ENCODE data around the gene KLF2. TPM values are rescaled to one million over a fixed set of nuclear protein-coding genes. Genes with fewer than 3 reads are reported as not detected.

Gene KLF2
- total RNA-seq, result 3.3 and 19.2 TPM in 2 replicates
- polyA plus RNA-seq, result 6.7 and 11.5 TPM in 2 replicates
- 27.0 and 30.4 TPM in 2 replicates for polyA plus RNA-seq (2012)
- polyA minus RNA-seq (ENCODE audit: low replicate concordance), result 7.7 and 14.6 TPM in 2 replicates

- peaks cover 8% of the 10 kb centered on the region for H3K4me1 ChIP-seq (ENCODE audit: control insufficient read depth, extremely low read depth, insufficient read depth, low read length)
- H3K79me2 ChIP-seq (ENCODE audit: control insufficient read depth, insufficient read depth, low read length), result peaks cover 22% of the 10 kb centered on the region
- TF ChIP-seq EZH2 (IDR thresholded peaks at IDR 0.05; ENCODE audit: low read length, missing control alignments) (no peak), CTCF (conservative IDR thresholded peaks at IDR 0.05 in 1 of 2, IDR thresholded peaks at IDR 0.05 in 1 of 2; ENCODE audit: low read depth in 1 of 2, low read length in 2 of 2) (no peak)
- DNase-seq (ENCODE audit: low read depth in 2 of 2), result peak; percentile 87 to 93
- no peaks in the 10 kb centered on the region for H3K9me3 ChIP-seq (ENCODE audit: control insufficient read depth, insufficient read depth, low read depth, low read length)
- H3K4me3 ChIP-seq (replicated peaks in 1 of 4; ENCODE audit: control extremely low read depth in 1 of 4, insufficient read depth in 1 of 4, low read depth in 3 of 4, low read length in 4 of 4), result peak within 1 kb of the TSS; percentile 50 to 79 (median 70)
- H2AFZ ChIP-seq (ENCODE audit: low read length), result no peak within 1 kb of the TSS
- no peaks in the 10 kb centered on the region for H4K20me1 ChIP-seq (ENCODE audit: control insufficient read depth, extremely low read depth, insufficient read depth, low read length)
- peak within 1 kb of the TSS; percentile 75 for H3K4me2 ChIP-seq (ENCODE audit: extremely low read depth, insufficient read depth, low read length)
- peaks cover 16% of the 10 kb centered on the region for H3K36me3 ChIP-seq (ENCODE audit: control insufficient read depth, insufficient read depth, low read length)
- H3K27me3 ChIP-seq (ENCODE audit: control insufficient read depth, insufficient read depth, low read length), result no peaks in the 10 kb centered on the region
- peak within 1 kb of the TSS; percentile 96 for H3K9ac ChIP-seq (ENCODE audit: insufficient read depth, low read length)
- peak within 1 kb of the TSS; percentile 87 for H3K27ac ChIP-seq (ENCODE audit: insufficient read depth, low read length)
Measured at GRCh38 chr19:16324384-16325160, at the start of gene KLF2. Gene KLF2 (plus strand): TSS chr19:16324826. CDS start chr19:16324924, 98 bp downstream.

- no peaks in the 10 kb centered on the region for H3K9me3 ChIP-seq (ENCODE audit: control insufficient read depth, insufficient read depth, low read depth, low read length)
- no peak overlapping the region for H3K4me2 ChIP-seq (ENCODE audit: extremely low read depth, insufficient read depth, low read length)
- no peak overlapping the region for H3K9ac ChIP-seq (ENCODE audit: insufficient read depth, low read length)
- no peak overlapping the region for H3K4me3 ChIP-seq (replicated peaks in 1 of 4; ENCODE audit: control extremely low read depth in 1 of 4, insufficient read depth in 1 of 4, low read depth in 3 of 4, low read length in 4 of 4)
- H3K27ac ChIP-seq (ENCODE audit: insufficient read depth, low read length), result no peak overlapping the region
- no peaks in the 10 kb centered on the region for H4K20me1 ChIP-seq (ENCODE audit: control insufficient read depth, extremely low read depth, insufficient read depth, low read length)
- no peak overlapping the region for H2AFZ ChIP-seq (ENCODE audit: low read length)
- H3K79me2 ChIP-seq (ENCODE audit: control insufficient read depth, insufficient read depth, low read length), result no peaks in the 10 kb centered on the region
- no peaks in the 10 kb centered on the region for H3K27me3 ChIP-seq (ENCODE audit: control insufficient read depth, insufficient read depth, low read length)
- H3K36me3 ChIP-seq (ENCODE audit: control insufficient read depth, insufficient read depth, low read length), result no peaks in the 10 kb centered on the region
- no peak for TF ChIP-seq CTCF (conservative IDR thresholded peaks at IDR 0.05 in 1 of 2, IDR thresholded peaks at IDR 0.05 in 1 of 2; ENCODE audit: low read depth in 1 of 2, low read length in 2 of 2)
- TF ChIP-seq EZH2 (IDR thresholded peaks at IDR 0.05; ENCODE audit: low read length, missing control alignments), result no peak
- H3K4me1 ChIP-seq (ENCODE audit: control insufficient read depth, extremely low read depth, insufficient read depth, low read length), result peaks cover 14% of the 10 kb centered on the region
- no peak for DNase-seq (ENCODE audit: low read depth in 2 of 2)
Measured at GRCh38 chr19:16280306-16280705, 44.3 kb upstream of the KLF2 start.

GRCh38 chr19:16281743-16282142 lies 42.9 kb upstream of the KLF2 start:
- Histone ChIP-seq H2AFZ (ENCODE audit: low read length) (no peak overlapping the region), H3K9me3 (ENCODE audit: control insufficient read depth, insufficient read depth, low read depth, low read length) (no peaks in the 10 kb centered on the region), H4K20me1 (ENCODE audit: control insufficient read depth, extremely low read depth, insufficient read depth, low read length) (no peaks in the 10 kb centered on the region), H3K27me3 (ENCODE audit: control insufficient read depth, insufficient read depth, low read length) (peaks cover 5% of the 10 kb centered on the region), H3K79me2 (ENCODE audit: control insufficient read depth, insufficient read depth, low read length) (no peaks in the 10 kb centered on the region), H3K4me1 (ENCODE audit: control insufficient read depth, extremely low read depth, insufficient read depth, low read length) (peaks cover 14% of the 10 kb centered on the region), H3K4me3 (replicated peaks in 1 of 4; ENCODE audit: control extremely low read depth in 1 of 4, insufficient read depth in 1 of 4, low read depth in 3 of 4, low read length in 4 of 4) (no peak overlapping the region), H3K27ac (ENCODE audit: insufficient read depth, low read length) (no peak overlapping the region), H3K36me3 (ENCODE audit: control insufficient read depth, insufficient read depth, low read length) (no peaks in the 10 kb centered on the region), H3K4me2 (ENCODE audit: extremely low read depth, insufficient read depth, low read length) (no peak overlapping the region), H3K9ac (ENCODE audit: insufficient read depth, low read length) (no peak overlapping the region)
- TF ChIP-seq EZH2 (IDR thresholded peaks at IDR 0.05; ENCODE audit: low read length, missing control alignments) (no peak), CTCF (conservative IDR thresholded peaks at IDR 0.05 in 1 of 2, IDR thresholded peaks at IDR 0.05 in 1 of 2; ENCODE audit: low read depth in 1 of 2, low read length in 2 of 2) (no peak)
- no peak for DNase-seq (ENCODE audit: low read depth in 2 of 2)

Data from fibroblast of lung (primary cell).